ENCODE measurements around the gene AMMECR1. TPM values are rescaled to one million over a fixed set of nuclear protein-coding genes. Genes with fewer than 3 reads are reported as not detected.

AMMECR1 gene
- total and polyA plus RNA-seq, 10 donors, result 1.7 to 15.6 (median 9.6) TPM

DNA sequence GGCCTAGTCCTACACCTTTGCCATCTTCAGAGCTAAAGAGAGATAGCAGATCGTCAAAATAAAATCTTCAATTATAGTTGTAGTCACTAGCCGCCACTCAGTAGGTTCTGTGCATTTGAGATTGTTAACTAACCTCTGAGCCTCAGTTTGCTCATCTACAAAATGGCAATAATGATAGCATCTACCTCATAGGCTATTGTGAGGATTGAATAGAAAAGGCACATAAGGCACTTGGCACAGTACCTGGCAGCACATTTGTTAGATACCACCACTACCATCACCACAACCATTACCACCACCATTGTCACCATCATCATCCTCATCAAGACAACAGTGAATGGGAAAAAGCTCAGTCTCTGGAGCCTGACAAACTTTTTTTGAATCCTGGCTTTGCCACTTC, 134.6 kb downstream of the AMMECR1 start:
- Histone ChIP-seq H3K4me3 (no peak overlapping the region), H3K36me3 (no peaks in the 10 kb centered on the region), H3K4me1 (peaks cover 0 to 9% (median 0%) of the 10 kb centered on the region in 6 donors), H3K27me3 (replicated peaks in 1 of 7) (peaks cover 0 to 5% (median 0%) of the 10 kb centered on the region in 7 donors), H3K9me3 (peaks cover 0 to 8% (median 0%) of the 10 kb centered on the region in 8 donors), H3K27ac (peak overlapping the region in 2 of 8 donors; percentile 10 to 26)
- no peak for TF ChIP-seq POLR2A (IDR thresholded peaks at IDR 0.05)
- TF ChIP-seq, protein P1, sequence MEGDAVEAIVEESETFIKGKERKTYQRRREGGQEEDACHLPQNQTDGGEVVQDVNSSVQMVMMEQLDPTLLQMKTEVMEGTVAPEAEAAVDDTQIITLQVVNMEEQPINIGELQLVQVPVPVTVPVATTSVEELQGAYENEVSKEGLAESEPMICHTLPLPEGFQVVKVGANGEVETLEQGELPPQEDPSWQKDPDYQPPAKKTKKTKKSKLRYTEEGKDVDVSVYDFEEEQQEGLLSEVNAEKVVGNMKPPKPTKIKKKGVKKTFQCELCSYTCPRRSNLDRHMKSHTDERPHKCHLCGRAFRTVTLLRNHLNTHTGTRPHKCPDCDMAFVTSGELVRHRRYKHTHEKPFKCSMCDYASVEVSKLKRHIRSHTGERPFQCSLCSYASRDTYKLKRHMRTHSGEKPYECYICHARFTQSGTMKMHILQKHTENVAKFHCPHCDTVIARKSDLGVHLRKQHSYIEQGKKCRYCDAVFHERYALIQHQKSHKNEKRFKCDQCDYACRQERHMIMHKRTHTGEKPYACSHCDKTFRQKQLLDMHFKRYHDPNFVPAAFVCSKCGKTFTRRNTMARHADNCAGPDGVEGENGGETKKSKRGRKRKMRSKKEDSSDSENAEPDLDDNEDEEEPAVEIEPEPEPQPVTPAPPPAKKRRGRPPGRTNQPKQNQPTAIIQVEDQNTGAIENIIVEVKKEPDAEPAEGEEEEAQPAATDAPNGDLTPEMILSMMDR (IDR thresholded peaks at IDR 0.05 in 8 of 11, conservative IDR thresholded peaks at IDR 0.05 in 3 of 11), result no peak
- no peak for TF ChIP-seq POLR2AphosphoS5 (IDR thresholded peaks at IDR 0.05)
- 86 to 100% (median 94%) methylated on average over 2 of the region's 2 CpGs for WGBS, 5 donors
- DNase-seq, result no peak
- intact Hi-C loops (cut with DNase I; ENCODE audit: low total_unique reads), result no loop called here

DNA sequence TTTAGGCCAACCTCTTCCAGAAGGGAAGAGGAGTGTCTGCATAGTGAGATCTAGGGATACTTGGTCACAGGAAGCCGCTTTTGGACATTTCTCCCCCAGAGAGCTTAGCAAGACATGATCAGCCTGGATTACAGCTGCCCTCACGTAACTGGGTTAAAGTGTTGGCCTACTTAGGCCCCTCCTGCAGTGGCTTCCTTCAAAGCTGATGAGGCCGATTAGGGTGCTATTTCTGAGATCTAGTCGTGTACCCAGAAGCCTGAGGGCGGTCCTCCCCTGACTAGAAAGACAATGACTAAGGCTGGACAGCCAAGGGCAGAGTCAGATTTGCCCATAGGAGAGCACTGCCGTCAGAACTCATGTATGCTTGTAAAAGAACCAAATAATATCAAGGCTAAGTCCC, 135.0 kb downstream of the AMMECR1 start:
- Histone ChIP-seq H3K27ac (peak overlapping the region in 2 of 8 donors; percentile 10 to 26), H3K4me1 (peaks cover 0 to 9% (median 0%) of the 10 kb centered on the region in 6 donors), H3K27me3 (replicated peaks in 1 of 7) (peaks cover 0 to 5% (median 0%) of the 10 kb centered on the region in 7 donors), H3K9me3 (peaks cover 0 to 8% (median 0%) of the 10 kb centered on the region in 8 donors), H3K36me3 (peaks cover 0 to 3% (median 0%) of the 10 kb centered on the region in 6 donors), H3K4me3 (no peak overlapping the region)
- intact Hi-C loops (cut with DNase I; ENCODE audit: low total_unique reads), result no loop called here
- WGBS, 5 donors, result 52 to 78% (median 70%) methylated on average over 5 to 6 of the region's 6 CpGs
- peak; percentile 41 for DNase-seq
- no peak for TF ChIP-seq POLR2AphosphoS5 (IDR thresholded peaks at IDR 0.05)
- TF ChIP-seq POLR2A (IDR thresholded peaks at IDR 0.05), result no peak
- TF ChIP-seq, protein P1 (IDR thresholded peaks at IDR 0.05 in 8 of 11, conservative IDR thresholded peaks at IDR 0.05 in 3 of 11), result no peak

DNA sequence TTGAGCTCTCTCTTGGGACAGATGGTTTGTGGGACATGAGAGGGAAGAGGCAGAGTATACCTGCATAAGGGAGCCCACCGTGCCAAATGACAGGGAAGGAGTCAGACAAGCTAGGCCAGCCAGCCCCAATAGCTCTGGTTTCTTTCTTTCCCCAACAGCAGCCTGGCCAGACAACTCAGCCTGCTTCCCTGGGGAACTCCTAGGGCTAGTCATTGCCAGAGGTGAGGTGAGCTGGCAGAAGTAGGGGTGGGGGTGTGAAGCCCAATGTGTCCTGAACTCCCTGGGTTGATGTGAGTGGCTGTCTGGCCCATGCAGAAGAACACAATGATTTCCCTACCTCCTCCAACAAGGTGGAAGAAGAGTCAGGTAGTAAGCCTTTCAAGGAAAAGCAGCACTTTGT, 135.5 kb downstream of the AMMECR1 start:
- intact Hi-C loops (cut with DNase I; ENCODE audit: low total_unique reads), result no loop called here
- H3K27me3 ChIP-seq (replicated peaks in 1 of 7), result peaks cover 0 to 5% (median 0%) of the 10 kb centered on the region in 7 donors
- no peak overlapping the region for H3K4me3 ChIP-seq
- DNase-seq, result peak; percentile 35
- TF ChIP-seq POLR2AphosphoS5 (IDR thresholded peaks at IDR 0.05), result no peak
- TF ChIP-seq POLR2A (IDR thresholded peaks at IDR 0.05), result no peak
- TF ChIP-seq, protein P1 (IDR thresholded peaks at IDR 0.05 in 8 of 11, conservative IDR thresholded peaks at IDR 0.05 in 3 of 11), result no peak
- peak overlapping the region in 1 of 8 donors; percentile 26 for H3K27ac ChIP-seq
- peaks cover 0 to 9% (median 0%) of the 10 kb centered on the region in 6 donors for H3K4me1 ChIP-seq
- H3K9me3 ChIP-seq, result peaks cover 0 to 8% (median 0%) of the 10 kb centered on the region in 8 donors
- peaks cover 0 to 5% (median 0%) of the 10 kb centered on the region in 6 donors for H3K36me3 ChIP-seq
- WGBS, 5 donors, result 78 to 100% (median 90%) methylated on average over 1 of the region's 1 CpG

DNA sequence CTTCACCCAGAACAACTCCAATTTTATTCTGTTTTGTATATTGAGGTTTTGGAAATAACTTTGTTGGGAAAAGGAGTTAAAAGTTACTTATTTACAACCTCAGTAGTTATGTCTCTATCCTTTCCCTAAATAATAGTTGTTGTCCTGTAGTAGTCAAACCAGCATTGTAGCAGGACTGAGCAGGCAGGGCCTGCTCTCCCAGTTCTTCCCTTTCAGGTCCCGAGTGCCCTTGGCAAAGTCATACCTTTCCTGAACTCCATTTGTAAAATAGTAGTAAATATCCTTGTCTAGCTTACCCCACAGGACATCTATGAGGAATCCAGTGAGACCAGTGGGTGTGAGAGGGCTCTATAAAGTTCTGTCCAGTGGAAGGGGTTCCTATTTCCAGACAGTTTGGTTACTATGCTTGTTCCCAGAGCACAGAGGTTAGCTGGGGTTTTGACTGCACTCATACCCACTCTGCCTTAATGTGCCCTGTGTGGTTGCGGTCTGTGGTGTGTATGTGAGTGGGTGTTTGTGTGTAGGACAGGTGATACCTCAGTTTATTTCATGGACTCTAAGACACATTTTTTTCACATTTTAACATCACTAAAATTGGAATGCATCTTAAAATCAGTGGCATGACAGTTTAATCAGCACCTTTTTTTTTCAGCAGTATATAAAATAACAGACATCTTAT, 136.3 kb downstream of the AMMECR1 start:
- Histone ChIP-seq H3K4me1 (peaks cover 0 to 9% (median 0%) of the 10 kb centered on the region in 6 donors), H3K4me3 (no peak overlapping the region), H3K27me3 (replicated peaks in 1 of 7) (peaks cover 0 to 5% (median 0%) of the 10 kb centered on the region in 7 donors), H3K27ac (peak overlapping the region in 3 of 8 donors; percentile 11 to 31 (median 27)), H3K36me3 (peaks cover 0 to 5% (median 0%) of the 10 kb centered on the region in 6 donors), H3K9me3 (peaks cover 0 to 8% (median 0%) of the 10 kb centered on the region in 8 donors)
- DNase-seq, result no peak
- 78 to 95% (median 81%) methylated on average over 2 of the region's 2 CpGs for WGBS, 5 donors
- intact Hi-C loops (cut with DNase I; ENCODE audit: low total_unique reads), result no loop called here
- TF ChIP-seq POLR2AphosphoS5 (IDR thresholded peaks at IDR 0.05), result no peak
- TF ChIP-seq, protein P1 (IDR thresholded peaks at IDR 0.05 in 8 of 11, conservative IDR thresholded peaks at IDR 0.05 in 3 of 11), result no peak
- no peak for TF ChIP-seq POLR2A (IDR thresholded peaks at IDR 0.05)
